HepG2 (cell line): ENCODE measurements around the gene LDLRAD4. TPM values are rescaled to one million over a fixed set of nuclear protein-coding genes. Genes with fewer than 3 reads are reported as not detected.

Experiments
- ATAC-seq: fragments of 200-7000 bp; cut with Tn5 transposase; 3 replicates; pipeline ENCODE4 v1.9.1; 2020; ENCODE audit warnings: mild to moderate bottlenecking, moderate library complexity
- BruUV-seq: library from RNA; stranded (reverse); fragments of 400-500 nt; replicated peaks from 2 replicates; lab custom pipeline; 2021; lab: Mats Ljungman, UMichigan
- CTCF ChIA-PET: fragments of 300-600 bp; formaldehyde crosslinking; extraction: SDS; loops from one replicate; lab custom pipeline; 2021; ENCODE audit warnings: low total read pairs, inconsistent platforms, low intra/inter-chr PET ratio; lab: Yijun Ruan, JAX
- POLR2A ChIA-PET: fragments of 350-600 bp; sonication (Branson Sonifier 250); formaldehyde crosslinking; loops from one replicate; lab custom pipeline; 2020; ENCODE audit warnings: antibody characterized with exemption, inconsistent platforms; lab: Yijun Ruan, JAX
- DNase-seq: peaks from one replicate; pipeline ENCODE4 v3.0.0-alpha.2; 2015; ENCODE audit warnings: low spot score
- FAIRE-seq: peaks from 3 replicates; lab custom pipeline; 2011; peaks lifted over from hg19 to GRCh38; lab: Jason Lieb, UNC
- H2AFZ ChIP-seq: one replicate; pipeline ENCODE4 v1.6.1; 2011; ENCODE audit warnings: low read length, inconsistent platforms
- H3K27ac ChIP-seq: fragments of 300-600 bp; 3 replicates; pipeline ENCODE4 v1.8.0; 2011; ENCODE audit warnings: mixed run types, mild to moderate bottlenecking, mixed read lengths, low read length, inconsistent platforms; ENCODE audit not compliant: insufficient read depth; ENCODE audit errors: extremely low read length
- H3K27me3 ChIP-seq, 2 experiments: fragments of 200-600 bp in 1 of 2; 2 replicates in 1 of 2; 3 replicates in 1 of 2; pipeline versions ENCODE4 v1.6.0 to v1.8.0; 2011; ENCODE audit warnings: low read length in 2 of 2, mild to moderate bottlenecking in 2 of 2, moderate library complexity in 2 of 2, inconsistent platforms in 1 of 2; ENCODE audit not compliant: insufficient read depth in 2 of 2, control insufficient read depth in 1 of 2
- H3K36me3 ChIP-seq, 2 experiments: fragments of 200-600 bp in 1 of 2; replicated peaks in 1 of 2; 2 replicates in 1 of 2; 3 replicates in 1 of 2; pipeline versions ENCODE4 v1.5.1 to v1.8.0; 2011; ENCODE audit warnings: low read length in 2 of 2, inconsistent platforms in 1 of 2; ENCODE audit not compliant: insufficient read depth in 2 of 2, control insufficient read depth in 1 of 2
- H3K4me1 ChIP-seq: 2 replicates; pipeline ENCODE4 v1.5.1; 2012; ENCODE audit warnings: low read length, inconsistent platforms; ENCODE audit not compliant: insufficient read depth
- H3K4me2 ChIP-seq: 2 replicates; pipeline ENCODE4 v1.6.0; 2011; ENCODE audit warnings: low read depth, low read length, inconsistent platforms
- H3K4me3 ChIP-seq, 3 experiments: fragments of 200-600 bp in 1 of 3; sonication (generic), shearing (Covaris generic) in 1 of 3; replicated peaks in 1 of 3; 2 replicates each; pipeline ENCODE4 v1.5.1; 2011 to 2016; ENCODE audit warnings: low read length in 3 of 3, inconsistent platforms in 2 of 3, low read depth in 2 of 3, mild to moderate bottlenecking in 2 of 3, control low read depth in 1 of 3, mixed read lengths in 1 of 3; ENCODE audit not compliant: insufficient read depth in 1 of 3
- H3K79me2 ChIP-seq: one replicate; pipeline ENCODE4 v1.6.1; 2011; ENCODE audit warnings: low read length, inconsistent platforms; ENCODE audit not compliant: insufficient read depth
- H3K9ac ChIP-seq: 2 replicates; pipeline ENCODE4 v1.6.0; 2011; ENCODE audit warnings: mild to moderate bottlenecking, low read depth, low read length, inconsistent platforms; ENCODE audit not compliant: insufficient read depth
- H3K9me3 ChIP-seq: 2 replicates; pipeline ENCODE4 v1.5.1; 2012; ENCODE audit warnings: mild to moderate bottlenecking, low read length
- H4K20me1 ChIP-seq: 2 replicates; pipeline ENCODE4 v1.6.0; 2011; ENCODE audit warnings: inconsistent platforms, mild to moderate bottlenecking, low read length, moderate library complexity; ENCODE audit not compliant: insufficient read depth
- FOSL2 ChIP-seq: sonication (generic); formaldehyde crosslinking; IDR thresholded peaks from 2 replicates; pipeline ENCODE4 v1.4.0; 2020; ENCODE audit warnings: missing genetic modification reagents
- GABPA ChIP-seq, 2 experiments: IDR thresholded peaks; 2 replicates each; pipeline ENCODE4 v1.6.1; 2011 to 2016; ENCODE audit warnings: low read depth in 2 of 2, low read length in 1 of 2, missing biosample characterization in 1 of 2, missing genetic modification characterization in 1 of 2
- MIXL1 ChIP-seq: IDR thresholded peaks from 2 replicates; pipeline ENCODE4 v1.6.1; 2016
- PITX1 ChIP-seq: sonication (generic); formaldehyde crosslinking; IDR thresholded peaks from 2 replicates; pipeline ENCODE4 v1.5.1; 2020; ENCODE audit warnings: mild to moderate bottlenecking, missing genetic modification reagents
- ZNF256 ChIP-seq: sonication (generic); formaldehyde crosslinking; conservative IDR thresholded peaks from 2 replicates; pipeline ENCODE4 v1.4.0; 2020; ENCODE audit warnings: missing genetic modification reagents
- WGBS: methylation state at CpG from one replicate; pipeline ENCODE4 v1.1.6; 2017; ENCODE audit warnings: low lambda C conversion rate; 5-methylcytosine and 5-hydroxymethylcytosine counted together
- in situ Hi-C: cut with HindIII; loops from 2 replicates; pipeline ENCODE4 v1.10.0; 2017; ENCODE audit warnings: low pct_unique_long_range_greater_than_20kb; ENCODE audit not compliant: extremely low pct_ligation_motif_present
- intact Hi-C: fragments of 100-400 bp; cut with micrococcal nuclease; formaldehyde crosslinking; loops from one replicate; pipeline ENCODE4 v1.10.0; 2022; ENCODE audit not compliant: unreplicated experiment
- polyA plus RNA-seq, 8 experiments: library from polyadenylated mRNA; depleted of rRNA in 3 of 8; stranded (reverse) in 7 of 8; unstranded in 1 of 8; fragments of >200 nt; fragmentation: Illumina TruSeq in 4 of 8; extraction: Trizol in 4 of 8; gene quantifications; 2 replicates each; pipeline versions ENCODE4 v1.2.1 to v1.2.3, GENCODE V29; 2011 to 2016; ENCODE audit warnings: low read depth in 4 of 8, missing spikeins in 1 of 8, mixed read lengths in 1 of 8; ENCODE audit not compliant: insufficient read depth in 1 of 8
- total RNA-seq, 5 experiments: library from RNA; depleted of rRNA; stranded (reverse); fragments of >200 nt; fragmentation: Illumina TruSeq; extraction: Trizol; gene quantifications; 2 replicates each; pipeline ENCODE4 v1.2.3, GENCODE V29; 2016; ENCODE audit warnings: low read depth in 1 of 5
- TF ChIP-seq, protein P1 (sequence below): sonication (generic); formaldehyde crosslinking; IDR thresholded peaks from 2 replicates; pipeline ENCODE4 v1.4.0; 2020; ENCODE audit warnings: missing genetic modification reagents

The LDLRAD4 gene
- total and polyA plus RNA-seq, 2 of the 13 experiments (the other 11 are each of a cell fraction or from before 2014, with no cell fraction given): 13.6 to 20.9 TPM

- TF ChIP-seq, protein P1, sequence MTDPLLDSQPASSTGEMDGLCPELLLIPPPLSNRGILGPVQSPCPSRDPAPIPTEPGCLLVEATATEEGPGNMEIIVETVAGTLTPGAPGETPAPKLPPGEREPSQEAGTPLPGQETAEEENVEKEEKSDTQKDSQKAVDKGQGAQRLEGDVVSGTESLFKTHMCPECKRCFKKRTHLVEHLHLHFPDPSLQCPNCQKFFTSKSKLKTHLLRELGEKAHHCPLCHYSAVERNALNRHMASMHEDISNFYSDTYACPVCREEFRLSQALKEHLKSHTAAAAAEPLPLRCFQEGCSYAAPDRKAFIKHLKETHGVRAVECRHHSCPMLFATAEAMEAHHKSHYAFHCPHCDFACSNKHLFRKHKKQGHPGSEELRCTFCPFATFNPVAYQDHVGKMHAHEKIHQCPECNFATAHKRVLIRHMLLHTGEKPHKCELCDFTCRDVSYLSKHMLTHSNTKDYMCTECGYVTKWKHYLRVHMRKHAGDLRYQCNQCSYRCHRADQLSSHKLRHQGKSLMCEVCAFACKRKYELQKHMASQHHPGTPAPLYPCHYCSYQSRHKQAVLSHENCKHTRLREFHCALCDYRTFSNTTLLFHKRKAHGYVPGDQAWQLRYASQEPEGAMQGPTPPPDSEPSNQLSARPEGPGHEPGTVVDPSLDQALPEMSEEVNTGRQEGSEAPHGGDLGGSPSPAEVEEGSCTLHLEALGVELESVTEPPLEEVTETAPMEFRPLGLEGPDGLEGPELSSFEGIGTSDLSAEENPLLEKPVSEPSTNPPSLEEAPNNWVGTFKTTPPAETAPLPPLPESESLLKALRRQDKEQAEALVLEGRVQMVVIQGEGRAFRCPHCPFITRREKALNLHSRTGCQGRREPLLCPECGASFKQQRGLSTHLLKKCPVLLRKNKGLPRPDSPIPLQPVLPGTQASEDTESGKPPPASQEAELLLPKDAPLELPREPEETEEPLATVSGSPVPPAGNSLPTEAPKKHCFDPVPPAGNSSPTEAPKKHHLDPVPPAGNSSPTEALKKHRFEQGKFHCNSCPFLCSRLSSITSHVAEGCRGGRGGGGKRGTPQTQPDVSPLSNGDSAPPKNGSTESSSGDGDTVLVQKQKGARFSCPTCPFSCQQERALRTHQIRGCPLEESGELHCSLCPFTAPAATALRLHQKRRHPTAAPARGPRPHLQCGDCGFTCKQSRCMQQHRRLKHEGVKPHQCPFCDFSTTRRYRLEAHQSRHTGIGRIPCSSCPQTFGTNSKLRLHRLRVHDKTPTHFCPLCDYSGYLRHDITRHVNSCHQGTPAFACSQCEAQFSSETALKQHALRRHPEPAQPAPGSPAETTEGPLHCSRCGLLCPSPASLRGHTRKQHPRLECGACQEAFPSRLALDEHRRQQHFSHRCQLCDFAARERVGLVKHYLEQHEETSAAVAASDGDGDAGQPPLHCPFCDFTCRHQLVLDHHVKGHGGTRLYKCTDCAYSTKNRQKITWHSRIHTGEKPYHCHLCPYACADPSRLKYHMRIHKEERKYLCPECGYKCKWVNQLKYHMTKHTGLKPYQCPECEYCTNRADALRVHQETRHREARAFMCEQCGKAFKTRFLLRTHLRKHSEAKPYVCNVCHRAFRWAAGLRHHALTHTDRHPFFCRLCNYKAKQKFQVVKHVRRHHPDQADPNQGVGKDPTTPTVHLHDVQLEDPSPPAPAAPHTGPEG: no peak
- TF ChIP-seq FOSL2: no peak
- TF ChIP-seq GABPA (IDR thresholded peaks at IDR 0.05; ENCODE audit: low read depth, low read length): no peak
- no peak for TF ChIP-seq GABPA (CRISPR knock-in tag; IDR thresholded peaks at IDR 0.05; ENCODE audit: low read depth)
Measured at GRCh38 chr18:13517369-13517768, 298.8 kb downstream of the LDLRAD4 start (continued).

- no peaks in the 10 kb centered on the region for H3K79me2 ChIP-seq
- POLR2A ChIA-PET: no interaction called here
- no peak overlapping the region for H3K4me2 ChIP-seq
- no peaks in the 10 kb centered on the region for H4K20me1 ChIP-seq
- WGBS: 74% methylated on average over 4 of the region's 4 CpGs
- H3K4me1 ChIP-seq: peaks cover 25% of the 10 kb centered on the region
- TF ChIP-seq PITX1 (CRISPR knock-in tag): no peak
- no peak for TF ChIP-seq ZNF256 (CRISPR knock-in tag)
- no peak for TF ChIP-seq MIXL1 (CRISPR knock-in tag)
- no peak overlapping the region for H3K27ac ChIP-seq
- in situ Hi-C loops (no loop called here), intact Hi-C loops (no loop called here)
- no peaks in the 10 kb centered on the region for H3K9me3 ChIP-seq
- no peak overlapping the region for H3K4me3 ChIP-seq
- CTCF ChIA-PET: no interaction called here
- DNase-seq: no peak
- no peak overlapping the region for H2AFZ ChIP-seq
- H3K27me3 ChIP-seq: no peaks in the 10 kb centered on the region
- no peak overlapping the region for H3K9ac ChIP-seq
- no peaks in the 10 kb centered on the region for H3K36me3 ChIP-seq
- no TSS peak for BruUV-seq
- FAIRE-seq: no peak
- no peak for ATAC-seq
Measured at GRCh38 chr18:13518382-13518781, 299.8 kb downstream of the LDLRAD4 start.
